Activated CD8-positive, alpha-beta memory T cell treated with anti-CD3 and anti-CD28 coated beads, Interleukin-2, amount 50 U/mL, for 1 hour (primary cell): ENCODE measurements around the gene TMEM272.

Source experiments
- DNase-seq: peaks from one replicate; pipeline ENCODE4 v3.0.0-alpha.2; 2020; ENCODE audit errors: extremely low read depth

Gene TMEM272

GRCh38 chr13:51849145-51850101 is 4.4 kb upstream of the TMEM272 start:
- no peak for DNase-seq

GRCh38 chr13:51848674-51849073 is 3.7 kb upstream of the TMEM272 start:
- DNase-seq, result no peak

- DNase-seq, result no peak
Measured at GRCh38 chr13:51846756-51847155, 1.8 kb upstream of the TMEM272 start.

- no peak for DNase-seq
Measured at GRCh38 chr13:51845574-51846318, 769 bp upstream of the TMEM272 start.

GRCh38 chr13:51843529-51843928 is 1.4 kb downstream of the TMEM272 start:
- no peak for DNase-seq

- DNase-seq, result no peak
Measured at GRCh38 chr13:51841732-51842131, 3.2 kb downstream of the TMEM272 start.

- no peak for DNase-seq
Measured at GRCh38 chr13:51840917-51841316, 4.1 kb downstream of the TMEM272 start.

- no peak for DNase-seq
Measured at GRCh38 chr13:51839711-51840540, 5.1 kb downstream of the TMEM272 start.

- DNase-seq, result no peak
Measured at GRCh38 chr13:51838240-51838846, 6.6 kb downstream of the TMEM272 start.

- no peak for DNase-seq
Measured at GRCh38 chr13:51837016-51837415, 8.0 kb downstream of the TMEM272 start.

GRCh38 chr13:51834581-51835171 is 10.3 kb downstream of the TMEM272 start:
- no peak for DNase-seq

- no peak for DNase-seq
Measured at GRCh38 chr13:51833980-51834379, 11.0 kb downstream of the TMEM272 start.

GRCh38 chr13:51832471-51833152 is 12.4 kb downstream of the TMEM272 start:
- no peak for DNase-seq

- DNase-seq, result no peak
Measured at GRCh38 chr13:51831519-51831918, 13.5 kb downstream of the TMEM272 start.

- DNase-seq, result no peak
Measured at GRCh38 chr13:51829568-51829899, 15.4 kb downstream of the TMEM272 start.

GRCh38 chr13:51828730-51829567 is 16.0 kb downstream of the TMEM272 start:
- no peak for DNase-seq

GRCh38 chr13:51827254-51827653 is 17.7 kb downstream of the TMEM272 start:
- no peak for DNase-seq

- no peak for DNase-seq
Measured at GRCh38 chr13:51826606-51827005, 18.4 kb downstream of the TMEM272 start.

- DNase-seq, result no peak
Measured at GRCh38 chr13:51825681-51826254, 19.2 kb downstream of the TMEM272 start.
